GM21737 (cell line): ENCODE results near the gene MAGEA8.
A peak's percentile ranks its signal among the peaks of the same experiment; 100 is the strongest.
"Not testable (repeated sequence)": the region's sequence is repeated elsewhere in the genome, so short reads cannot be mapped to it uniquely, and the experiment has no call there.

Source experiments
- ATAC-seq: cut with Tn5 transposase; IDR thresholded peaks from one replicate; pipeline ENCODE4 v1.9.1; 2021; ENCODE audit warnings: mild to moderate bottlenecking, moderate library complexity; ENCODE audit not compliant: unreplicated experiment

MAGEA8 gene

GRCh38 chrX:149903889-149904748 is 23.1 kb downstream of the MAGEA8 start:
- peak; percentile 75 for ATAC-seq

GRCh38 chrX:149908308-149908707 is 27.3 kb downstream of the MAGEA8 start:
- no peak for ATAC-seq

GRCh38 chrX:149908727-149909126 is 27.7 kb downstream of the MAGEA8 start:
- no peak for ATAC-seq

- ATAC-seq, result no peak
Observed at GRCh38 chrX:149909324-149910177, 28.6 kb downstream of the MAGEA8 start.

- no peak for ATAC-seq
Observed at GRCh38 chrX:149910178-149910695, 29.3 kb downstream of the MAGEA8 start.

GRCh38 chrX:149916745-149917392 is 35.9 kb downstream of the MAGEA8 start:
- no peak for ATAC-seq

- ATAC-seq, result not testable (repeated sequence)
Observed at GRCh38 chrX:149923836-149924235, 42.9 kb downstream of the MAGEA8 start.

- not testable (repeated sequence) for ATAC-seq
Observed at GRCh38 chrX:149924434-149924833, 43.5 kb downstream of the MAGEA8 start.

GRCh38 chrX:149927245-149927963 is 46.4 kb downstream of the MAGEA8 start:
- not testable (repeated sequence) for ATAC-seq

- ATAC-seq, result not testable (repeated sequence)
Observed at GRCh38 chrX:149927964-149928258, 46.9 kb downstream of the MAGEA8 start.

GRCh38 chrX:149928635-149929034 is 47.7 kb downstream of the MAGEA8 start:
- ATAC-seq, result not testable (repeated sequence)

GRCh38 chrX:149929400-149929799 is 48.4 kb downstream of the MAGEA8 start, which contains the start of gene HSFX4:
TSS of gene HSFX4 (plus strand) at chrX:149929573. CDS start at chrX:149929645, 72 bp downstream.
- not testable (repeated sequence) for ATAC-seq

- ATAC-seq, result not testable (repeated sequence)
Observed at GRCh38 chrX:149931355-149931754, 50.4 kb downstream of the MAGEA8 start.

GRCh38 chrX:149932150-149932549 is 51.2 kb downstream of the MAGEA8 start:
- not testable (repeated sequence) for ATAC-seq

GRCh38 chrX:149932970-149933369 is 52.0 kb downstream of the MAGEA8 start:
- ATAC-seq, result not testable (repeated sequence)

- not testable (repeated sequence) for ATAC-seq
Observed at GRCh38 chrX:149933547-149933946, 52.6 kb downstream of the MAGEA8 start.
